Fibroblast of mammary gland (primary cell): ENCODE results near the gene PREB.

Experiments
- DNase-seq: peaks from one replicate; pipeline ENCODE4 v3.0.0-alpha.2; 2010; ENCODE audit warnings: low read depth
- H3K4me3 ChIP-seq: 2 replicates; pipeline ENCODE4 v1.5.1; 2011; ENCODE audit warnings: low read depth, mild to moderate bottlenecking, low read length, moderate library complexity; ENCODE audit not compliant: control insufficient read depth
- CTCF ChIP-seq: conservative IDR thresholded peaks from 2 replicates; pipeline ENCODE4 v1.5.1; 2011; ENCODE audit warnings: low read depth, low read length, inconsistent platforms; ENCODE audit not compliant: control insufficient read depth, insufficient read depth

The PREB gene

GRCh38 chr2:27143285-27143684, 8.8 kb upstream of the PREB start:
- no peak overlapping the region for H3K4me3 ChIP-seq
- DNase-seq: no peak
- TF ChIP-seq CTCF: no peak

GRCh38 chr2:27139310-27139709, 4.9 kb upstream of the PREB start, which contains the start of gene PRR30:
PRR30 (minus strand) TSS chr2:27139410; CDS start chr2:27138329, 1,081 bp downstream.
- H3K4me3 ChIP-seq: no peak within 1 kb of the TSS
- no peak for TF ChIP-seq CTCF
- DNase-seq: no peak

- no peak for TF ChIP-seq CTCF
- no peak for DNase-seq
- no peak overlapping the region for H3K4me3 ChIP-seq
Measured at GRCh38 chr2:27138111-27138510, 3.7 kb upstream of the PREB start.

GRCh38 chr2:27137322-27137935, 3.0 kb upstream of the PREB start:
- TF ChIP-seq CTCF: no peak
- no peak overlapping the region for H3K4me3 ChIP-seq
- no peak for DNase-seq

GRCh38 chr2:27136751-27137150, 2.3 kb upstream of the PREB start:
- H3K4me3 ChIP-seq: no peak overlapping the region
- DNase-seq: no peak
- no peak for TF ChIP-seq CTCF

- no peak overlapping the region for H3K4me3 ChIP-seq
- no peak for DNase-seq
- no peak for TF ChIP-seq CTCF
Measured at GRCh38 chr2:27135478-27135955, 1.1 kb upstream of the PREB start.
